ENCODE data around the gene TGM5.
"Not testable (repeated sequence)": the region's sequence is repeated elsewhere in the genome, so short reads cannot be mapped to it uniquely, and the experiment has no call there.

Gene TGM5

DNA sequence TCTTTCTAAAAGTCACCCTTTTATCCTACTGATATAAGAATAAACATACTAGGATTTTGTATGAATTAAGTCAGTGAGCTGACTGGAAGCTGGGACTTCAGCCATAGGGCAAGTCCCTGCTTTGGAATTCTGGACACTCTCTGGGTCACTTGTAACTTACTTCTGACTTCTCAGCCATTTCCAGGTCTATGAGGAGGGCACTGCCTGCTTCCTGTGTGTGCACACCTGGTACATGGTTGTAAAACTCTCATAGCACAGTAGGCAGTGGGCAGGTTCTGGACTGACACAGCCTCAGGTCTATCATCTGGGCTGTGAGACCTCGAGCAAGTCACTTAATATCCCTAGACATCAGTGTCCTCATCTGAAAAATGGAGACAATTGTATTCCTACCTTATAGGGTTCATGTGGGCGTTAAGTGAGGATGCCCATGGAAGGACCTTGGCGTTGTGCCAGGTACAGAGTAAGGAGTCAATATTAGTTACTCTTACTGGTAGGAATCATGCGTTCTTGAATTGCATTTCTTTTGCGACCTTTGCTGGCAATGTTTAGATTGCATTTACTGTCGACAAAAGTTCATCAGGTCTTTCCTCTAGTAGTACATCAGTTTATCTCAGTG lies 27.5 kb upstream of the TGM5 start:
- in situ Hi-C loops (cut with HindIII; ENCODE audit: low sequenced_read_pairs): no loop called here
- TF ChIP-seq, protein P1, sequence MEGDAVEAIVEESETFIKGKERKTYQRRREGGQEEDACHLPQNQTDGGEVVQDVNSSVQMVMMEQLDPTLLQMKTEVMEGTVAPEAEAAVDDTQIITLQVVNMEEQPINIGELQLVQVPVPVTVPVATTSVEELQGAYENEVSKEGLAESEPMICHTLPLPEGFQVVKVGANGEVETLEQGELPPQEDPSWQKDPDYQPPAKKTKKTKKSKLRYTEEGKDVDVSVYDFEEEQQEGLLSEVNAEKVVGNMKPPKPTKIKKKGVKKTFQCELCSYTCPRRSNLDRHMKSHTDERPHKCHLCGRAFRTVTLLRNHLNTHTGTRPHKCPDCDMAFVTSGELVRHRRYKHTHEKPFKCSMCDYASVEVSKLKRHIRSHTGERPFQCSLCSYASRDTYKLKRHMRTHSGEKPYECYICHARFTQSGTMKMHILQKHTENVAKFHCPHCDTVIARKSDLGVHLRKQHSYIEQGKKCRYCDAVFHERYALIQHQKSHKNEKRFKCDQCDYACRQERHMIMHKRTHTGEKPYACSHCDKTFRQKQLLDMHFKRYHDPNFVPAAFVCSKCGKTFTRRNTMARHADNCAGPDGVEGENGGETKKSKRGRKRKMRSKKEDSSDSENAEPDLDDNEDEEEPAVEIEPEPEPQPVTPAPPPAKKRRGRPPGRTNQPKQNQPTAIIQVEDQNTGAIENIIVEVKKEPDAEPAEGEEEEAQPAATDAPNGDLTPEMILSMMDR (IDR thresholded peaks at IDR 0.05; ENCODE audit: low read depth, low read length): no peak
- H3K4me3 ChIP-seq (ENCODE audit: low read depth, low read length): no peak overlapping the region
- no peak for DNase-seq (ENCODE audit: low read depth, low spot score)

- TF ChIP-seq, protein P1 (IDR thresholded peaks at IDR 0.05; ENCODE audit: low read depth, low read length): no peak
- in situ Hi-C loops (cut with HindIII; ENCODE audit: low sequenced_read_pairs): no loop called here
- no peak overlapping the region for H3K4me3 ChIP-seq (ENCODE audit: low read depth, low read length)
- no peak for DNase-seq (ENCODE audit: low read depth, low spot score)
Measured at GRCh38 chr15:43293432-43293831, 26.7 kb upstream of the TGM5 start.

DNA sequence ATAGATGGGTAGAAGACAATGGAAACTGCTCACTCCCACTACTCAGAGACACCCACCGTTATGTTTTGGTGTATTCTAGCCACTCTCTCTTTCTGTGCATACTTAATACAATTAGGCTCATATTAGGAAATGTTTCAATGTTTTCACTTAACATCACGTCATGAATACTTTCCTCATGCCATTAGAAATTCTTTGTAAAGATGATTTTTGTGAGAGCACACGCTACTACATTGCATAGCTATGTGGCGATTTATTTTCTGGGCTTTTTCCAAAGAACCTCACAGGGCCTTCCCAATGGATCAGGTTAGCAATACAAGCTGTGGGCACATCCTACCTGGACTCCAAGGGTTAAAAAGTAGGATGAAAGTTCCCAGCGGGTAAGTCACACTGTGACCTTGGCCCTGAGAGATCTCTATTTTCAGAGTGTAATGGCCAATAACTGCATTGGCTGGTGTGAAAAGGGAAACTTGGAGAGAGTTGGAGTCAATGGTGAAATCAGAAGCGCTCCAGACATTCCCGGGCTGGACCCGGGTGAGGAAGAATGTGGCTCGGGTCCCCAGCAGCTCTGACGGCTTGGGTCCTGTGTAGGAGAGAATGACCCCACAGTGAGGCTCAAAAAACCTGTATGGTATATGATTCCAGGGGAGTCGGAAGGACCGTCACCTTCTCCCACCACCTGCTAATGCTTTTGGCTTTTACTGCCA lies 25.8 kb upstream of the TGM5 start:
- no peak for DNase-seq (ENCODE audit: low read depth, low spot score)
- TF ChIP-seq, protein P1 (IDR thresholded peaks at IDR 0.05; ENCODE audit: low read depth, low read length): no peak
- no peak overlapping the region for H3K4me3 ChIP-seq (ENCODE audit: low read depth, low read length)
- in situ Hi-C loops (cut with HindIII; ENCODE audit: low sequenced_read_pairs): no loop called here

- in situ Hi-C loops (cut with HindIII; ENCODE audit: low sequenced_read_pairs); H3K4me3 ChIP-seq (ENCODE audit: low read depth, low read length); DNase-seq (ENCODE audit: low read depth, low spot score): not testable (repeated sequence)
Measured at GRCh38 chr15:43289656-43290055, 22.9 kb upstream of the TGM5 start.

GRCh38 chr15:43287254-43287653 lies 20.5 kb upstream of the TGM5 start:
- no peak for DNase-seq (ENCODE audit: low read depth, low spot score)
- in situ Hi-C loops (cut with HindIII; ENCODE audit: low sequenced_read_pairs): no loop called here
- H3K4me3 ChIP-seq (ENCODE audit: low read depth, low read length): no peak overlapping the region
- TF ChIP-seq, protein P1 (IDR thresholded peaks at IDR 0.05; ENCODE audit: low read depth, low read length): no peak

GRCh38 chr15:43286074-43286473 lies 19.3 kb upstream of the TGM5 start:
- DNase-seq (ENCODE audit: low read depth, low spot score): no peak
- TF ChIP-seq, protein P1 (IDR thresholded peaks at IDR 0.05; ENCODE audit: low read depth, low read length): no peak
- in situ Hi-C loops (cut with HindIII; ENCODE audit: low sequenced_read_pairs): no loop called here
- no peak overlapping the region for H3K4me3 ChIP-seq (ENCODE audit: low read depth, low read length)

- in situ Hi-C loops (cut with HindIII; ENCODE audit: low sequenced_read_pairs): no loop called here
- H3K4me3 ChIP-seq (ENCODE audit: low read depth, low read length): no peak overlapping the region
- TF ChIP-seq, protein P1 (IDR thresholded peaks at IDR 0.05; ENCODE audit: low read depth, low read length): peak; percentile 77
- peak; percentile 57 for DNase-seq (ENCODE audit: low read depth, low spot score)
Measured at GRCh38 chr15:43285609-43286037, 18.9 kb upstream of the TGM5 start.

Measured in astrocyte of the spinal cord (primary cell).